Measurements from ENCODE around the gene PRKN.

PRKN gene

GRCh38 chr6:162251257-162251656, 476.3 kb downstream of the PRKN start:
- H3K27ac ChIP-seq (ENCODE audit: extremely low read depth, low read depth, low read length): no peak overlapping the region
- no peaks in the 10 kb centered on the region for H3K4me1 ChIP-seq (ENCODE audit: control insufficient read depth, insufficient read depth, low read length)
- TF ChIP-seq ZNF600 (tag by site-specific recombination; IDR thresholded peaks at IDR 0.05) (no peak), ZNF837 (tag by site-specific recombination; IDR thresholded peaks at IDR 0.05) (no peak), ZNF274 (IDR thresholded peaks at IDR 0.05; ENCODE audit: low read length) (no peak), ZNF274 (tag by site-specific recombination; IDR thresholded peaks at IDR 0.05; ENCODE audit: borderline replicate concordance) (no peak), ZNF391 (tag by site-specific recombination; IDR thresholded peaks at IDR 0.05; ENCODE audit: borderline replicate concordance, low read depth) (no peak), ATF2 (tag by site-specific recombination; IDR thresholded peaks at IDR 0.05; ENCODE audit: low read depth) (no peak), ZNF10 (tag by site-specific recombination; IDR thresholded peaks at IDR 0.05) (no peak), ZNF211 (tag by site-specific recombination; IDR thresholded peaks at IDR 0.05; ENCODE audit: low read depth) (no peak), SP3 (tag by site-specific recombination; IDR thresholded peaks at IDR 0.05) (no peak), PRDM4 (tag by site-specific recombination; IDR thresholded peaks at IDR 0.05) (no peak), HOXC10 (CRISPR knock-in tag; IDR thresholded peaks at IDR 0.05) (no peak), BCL6B (tag by site-specific recombination; IDR thresholded peaks at IDR 0.05) (no peak), PBX3 (CRISPR knock-in tag; IDR thresholded peaks at IDR 0.05) (no peak), ZNF530 (tag by site-specific recombination; IDR thresholded peaks at IDR 0.05; ENCODE audit: low read depth) (no peak)
- no peak overlapping the region for H3K4me3 ChIP-seq (ENCODE audit: low read depth, low read length)
- no peaks in the 10 kb centered on the region for H3K36me3 ChIP-seq (ENCODE audit: control insufficient read depth in 2 of 2, insufficient read depth in 1 of 2, low read length in 2 of 2)
- ChIA-PET CTCF (no interaction called here), POLR2A (no interaction called here)
- H3K9me3 ChIP-seq (ENCODE audit: control insufficient read depth, insufficient read depth, low read depth, low read length): no peaks in the 10 kb centered on the region

- Histone ChIP-seq H3K36me3 (ENCODE audit: control insufficient read depth in 2 of 2, insufficient read depth in 1 of 2, low read length in 2 of 2) (no peaks in the 10 kb centered on the region), H3K9me3 (ENCODE audit: control insufficient read depth, insufficient read depth, low read depth, low read length) (no peaks in the 10 kb centered on the region), H3K4me3 (ENCODE audit: low read depth, low read length) (no peak overlapping the region), H3K4me1 (ENCODE audit: control insufficient read depth, insufficient read depth, low read length) (no peaks in the 10 kb centered on the region), H3K27ac (ENCODE audit: extremely low read depth, low read depth, low read length) (no peak overlapping the region)
- TF ChIP-seq ZBTB6 (tag by site-specific recombination; IDR thresholded peaks at IDR 0.05) (no peak), ZNF510 (tag by site-specific recombination; IDR thresholded peaks at IDR 0.05; ENCODE audit: insufficient replicate concordance) (no peak), ZNF148 (tag by site-specific recombination; IDR thresholded peaks at IDR 0.05; ENCODE audit: borderline replicate concordance) (no peak), KLF10 (tag by site-specific recombination; IDR thresholded peaks at IDR 0.05) (no peak)
- POLR2A ChIA-PET: no interaction called here
- CTCF ChIA-PET: no interaction called here
Measured at GRCh38 chr6:162249907-162250642, 477.5 kb downstream of the PRKN start.
